SU-DHL-6 (cell line): ENCODE measurements around the gene EIF1AD.

Experiments
- EZH2phosphoT487 ChIP-seq: fragments of 200-600 bp; sonication (generic), shearing (Covaris generic); conservative IDR thresholded peaks from 2 replicates; pipeline ENCODE4 v1.6.1; 2018; ENCODE audit warnings: mild to moderate bottlenecking, antibody characterized with exemption, low read length, moderate library complexity, mixed read lengths
- TF ChIP-seq, protein P1 (sequence below): fragments of 200-600 bp; sonication (generic); IDR thresholded peaks from one replicate; pipeline ENCODE4 v1.5.1; 2017; ENCODE audit warnings: antibody characterized with exemption, mild to moderate bottlenecking, low read length, moderate library complexity; ENCODE audit not compliant: insufficient read depth, poor library complexity, severe bottlenecking

DNA sequence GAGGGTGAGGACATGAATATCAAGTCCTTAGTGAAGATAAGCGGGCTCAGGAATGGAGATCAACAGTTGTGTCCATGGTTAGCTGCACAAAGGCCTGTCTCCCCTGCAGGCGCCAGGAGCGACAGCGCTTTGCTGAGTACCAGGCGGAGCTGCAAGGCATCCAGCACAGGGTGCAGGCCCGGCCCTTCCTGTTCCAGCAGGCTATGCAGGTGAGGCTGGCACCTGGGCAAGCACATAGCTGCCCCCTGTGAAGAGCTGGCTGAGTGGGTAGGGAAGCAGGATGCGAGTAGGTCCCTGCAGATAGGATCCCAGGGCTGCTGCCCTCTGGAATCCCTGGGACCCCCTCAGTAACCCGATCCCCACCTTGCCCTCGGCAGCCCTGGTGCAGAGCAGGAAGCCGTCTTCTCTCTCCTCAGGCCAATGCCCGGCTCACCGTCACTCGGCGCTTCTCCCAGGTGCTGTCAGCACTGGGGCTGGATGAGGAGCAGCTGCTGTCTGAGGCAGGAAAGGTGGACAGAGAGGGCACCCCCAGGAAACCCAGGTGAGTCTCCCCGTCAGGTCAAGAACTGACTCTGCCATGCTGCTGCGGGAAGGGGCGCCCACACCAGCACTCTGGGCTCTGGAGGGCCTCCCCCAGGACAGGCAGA is 43.1 kb downstream of the EIF1AD start:
- TF ChIP-seq, protein P1, sequence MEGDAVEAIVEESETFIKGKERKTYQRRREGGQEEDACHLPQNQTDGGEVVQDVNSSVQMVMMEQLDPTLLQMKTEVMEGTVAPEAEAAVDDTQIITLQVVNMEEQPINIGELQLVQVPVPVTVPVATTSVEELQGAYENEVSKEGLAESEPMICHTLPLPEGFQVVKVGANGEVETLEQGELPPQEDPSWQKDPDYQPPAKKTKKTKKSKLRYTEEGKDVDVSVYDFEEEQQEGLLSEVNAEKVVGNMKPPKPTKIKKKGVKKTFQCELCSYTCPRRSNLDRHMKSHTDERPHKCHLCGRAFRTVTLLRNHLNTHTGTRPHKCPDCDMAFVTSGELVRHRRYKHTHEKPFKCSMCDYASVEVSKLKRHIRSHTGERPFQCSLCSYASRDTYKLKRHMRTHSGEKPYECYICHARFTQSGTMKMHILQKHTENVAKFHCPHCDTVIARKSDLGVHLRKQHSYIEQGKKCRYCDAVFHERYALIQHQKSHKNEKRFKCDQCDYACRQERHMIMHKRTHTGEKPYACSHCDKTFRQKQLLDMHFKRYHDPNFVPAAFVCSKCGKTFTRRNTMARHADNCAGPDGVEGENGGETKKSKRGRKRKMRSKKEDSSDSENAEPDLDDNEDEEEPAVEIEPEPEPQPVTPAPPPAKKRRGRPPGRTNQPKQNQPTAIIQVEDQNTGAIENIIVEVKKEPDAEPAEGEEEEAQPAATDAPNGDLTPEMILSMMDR: no peak
- no peak for TF ChIP-seq EZH2phosphoT487
